NK-92 (cell line): ENCODE results near the gene RHBDL1.

ENCODE experiments used
- DNase-seq: peaks from one replicate; lab custom pipeline; 2025; ENCODE audit not compliant: unreplicated experiment; lab: John Stamatoyannopoulos, UW

The RHBDL1 gene

DNA sequence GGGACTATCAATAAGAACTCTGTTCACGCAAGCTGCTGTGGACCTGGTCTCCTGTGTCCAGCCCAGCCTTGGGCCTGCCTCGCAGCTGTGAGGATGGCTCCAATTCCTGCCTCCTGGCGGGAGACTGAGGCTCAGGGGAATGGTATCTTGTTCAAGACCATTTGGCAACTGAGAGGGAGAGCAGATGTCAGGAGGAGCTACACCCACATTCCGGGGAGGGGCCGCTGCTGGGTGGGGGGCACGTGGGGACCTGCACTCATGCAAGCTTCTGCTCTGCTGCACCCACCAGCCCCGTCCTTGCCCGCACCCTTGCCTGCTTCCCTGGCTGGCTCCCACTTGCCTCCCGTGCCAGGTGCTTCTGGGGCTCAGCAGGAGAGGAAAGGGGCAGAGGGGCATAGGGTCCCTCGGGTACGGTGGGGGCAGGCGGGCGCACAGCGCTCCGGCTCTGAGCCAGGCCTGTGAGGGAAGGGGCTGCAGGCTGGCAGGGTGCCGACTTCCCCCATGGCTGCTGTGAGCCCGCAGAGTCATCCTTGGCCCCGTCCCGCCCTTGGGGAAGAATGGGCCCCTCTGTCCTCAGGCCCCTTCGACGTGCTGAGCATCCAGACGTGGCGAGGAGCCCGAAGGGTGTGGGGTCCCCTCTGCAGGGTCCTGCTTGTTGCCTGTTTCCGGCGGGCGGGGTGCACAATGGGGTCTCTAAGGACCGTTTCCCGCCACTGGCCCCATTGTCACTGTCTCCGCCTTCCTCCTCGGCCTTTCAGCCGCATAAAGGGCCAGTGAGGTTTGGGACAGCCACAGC lies 42.2 kb downstream of the RHBDL1 start:
- no peak for DNase-seq

DNA sequence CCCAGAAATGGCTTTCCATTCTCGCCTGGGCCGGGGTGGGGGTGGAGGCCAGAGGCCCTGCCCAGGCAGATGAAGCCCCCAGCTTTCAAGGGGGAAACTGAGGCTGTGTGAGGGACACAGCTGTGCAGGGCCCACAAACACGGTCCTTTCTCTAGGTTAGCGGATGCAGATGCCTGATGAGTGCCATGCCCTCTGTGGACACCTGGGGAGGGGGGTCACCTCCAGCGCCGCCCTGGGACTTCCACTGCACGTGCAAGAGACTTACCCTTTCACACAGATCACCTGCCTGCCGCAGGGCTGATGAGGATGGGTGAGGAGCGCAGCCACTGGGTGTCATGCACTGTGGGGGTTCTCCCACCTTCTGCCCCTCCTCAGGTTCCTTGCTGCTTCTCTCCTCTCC lies 42.9 kb downstream of the RHBDL1 start:
- DNase-seq, result no peak

DNA sequence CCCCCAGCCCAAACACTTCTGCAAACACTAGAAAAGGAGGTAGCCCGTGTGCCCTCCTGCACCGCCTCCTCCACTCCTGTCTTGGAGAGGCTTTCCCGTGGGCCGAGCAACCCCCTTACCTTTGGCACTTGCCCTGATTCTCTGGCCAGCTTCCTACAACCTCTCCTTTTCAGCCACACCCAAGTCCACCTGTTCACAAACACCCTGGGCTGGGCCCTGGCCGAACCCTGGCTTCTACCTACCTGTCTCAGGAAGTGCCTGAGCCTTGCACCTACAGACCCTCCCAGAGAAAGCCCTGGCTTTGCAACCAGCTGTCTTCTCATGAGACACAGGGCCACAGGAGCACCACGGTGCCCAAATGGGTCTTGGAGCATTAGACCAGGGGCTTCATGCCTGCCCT lies 43.5 kb downstream of the RHBDL1 start:
- no peak for DNase-seq

DNA sequence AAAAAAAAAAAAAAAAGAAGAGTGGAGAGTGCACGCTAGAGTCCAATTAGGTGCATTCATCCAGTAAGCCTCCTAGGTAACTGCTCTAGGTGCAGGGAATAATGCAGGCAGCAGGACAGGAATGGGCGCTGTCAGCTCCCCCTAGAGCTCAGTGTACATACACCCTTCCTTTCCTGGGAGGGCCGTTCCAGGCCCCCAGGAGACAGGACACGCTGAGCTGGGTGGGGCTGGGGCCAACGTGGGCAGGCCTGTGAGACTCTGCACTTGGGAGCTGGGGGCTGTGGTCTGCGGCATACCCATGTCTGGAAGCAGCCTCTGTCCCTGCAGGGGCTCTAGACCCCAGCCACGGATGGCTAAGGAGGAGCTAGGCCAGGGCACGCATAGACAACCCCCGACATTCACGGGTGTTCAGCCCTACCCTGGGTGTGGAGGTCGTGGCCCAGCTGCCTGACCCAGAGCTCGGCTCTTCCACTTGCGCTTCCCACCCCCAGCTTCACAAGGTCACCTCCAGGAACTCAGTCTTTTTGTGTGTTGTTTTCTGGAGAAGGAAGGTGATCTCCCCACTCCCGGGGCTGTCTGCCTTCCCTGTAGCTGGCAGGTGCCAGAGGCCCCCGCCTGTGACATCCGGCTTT lies 44.5 kb downstream of the RHBDL1 start:
- no peak for DNase-seq

DNA sequence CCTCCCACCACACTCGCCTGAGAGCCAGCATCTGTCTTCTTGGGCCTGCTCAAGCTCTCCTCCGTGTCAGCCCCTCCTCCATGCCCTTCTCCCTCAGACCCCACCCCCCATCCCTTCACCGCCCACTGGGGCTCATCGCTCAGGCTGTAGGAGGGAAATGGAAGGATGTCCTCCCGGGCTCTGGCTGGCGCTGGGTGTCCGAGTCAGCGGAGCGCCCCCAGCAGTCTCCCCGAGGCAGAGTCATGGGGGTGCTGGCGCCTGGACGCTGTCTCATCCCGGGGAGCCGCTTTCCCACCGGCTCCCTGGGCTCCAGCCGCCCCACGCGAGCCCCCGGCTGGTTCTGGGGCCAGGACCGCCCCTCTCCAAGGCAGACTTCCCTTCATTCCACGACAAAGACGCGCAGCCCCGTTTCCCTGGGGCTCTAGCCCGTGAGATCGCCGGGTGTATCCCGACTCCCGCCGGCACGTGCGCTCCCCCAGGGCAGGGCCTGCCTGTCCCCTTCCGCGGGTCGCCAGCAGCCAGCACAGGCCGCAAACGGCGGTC lies 45.0 kb downstream of the RHBDL1 start:
- no peak for DNase-seq

DNA sequence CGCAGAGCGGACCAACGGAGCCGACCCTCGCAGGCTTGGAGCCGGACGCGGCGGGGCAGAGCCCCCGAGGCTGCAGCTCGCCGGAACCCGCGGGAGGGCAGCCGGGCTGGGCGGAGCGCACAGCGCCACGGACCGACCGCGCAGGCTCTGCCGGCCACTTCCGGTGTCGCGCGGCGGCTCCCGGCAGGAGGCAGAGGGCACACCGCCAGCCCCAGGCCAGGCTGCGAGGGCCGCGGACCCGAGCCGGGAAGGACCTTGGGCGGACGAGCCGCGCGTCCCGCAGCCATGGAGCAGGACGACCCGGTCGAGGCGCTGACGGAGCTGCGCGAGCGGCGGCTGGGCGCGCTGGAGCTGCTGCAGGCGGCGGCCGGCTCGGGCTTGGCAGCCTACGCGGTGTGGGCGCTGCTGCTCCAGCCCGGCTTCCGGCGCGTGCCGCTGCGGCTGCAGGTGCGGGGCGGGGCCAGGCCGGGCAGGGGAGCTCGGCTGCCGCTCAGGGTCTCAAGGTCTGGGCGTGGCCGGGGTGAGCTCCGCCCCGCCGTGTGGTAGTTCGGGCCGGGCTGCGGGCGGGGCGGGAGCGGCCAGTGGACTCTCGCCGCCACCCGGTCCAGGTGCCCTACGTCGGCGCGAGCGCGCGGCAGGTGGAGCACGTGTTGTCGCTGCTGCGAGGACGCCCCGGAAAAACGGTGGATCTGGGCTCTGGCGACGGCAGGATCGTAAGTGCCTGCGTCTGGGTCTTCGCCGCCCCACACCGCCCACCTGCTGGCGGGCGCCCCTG lies 45.7 kb downstream of the RHBDL1 start, which contains the start of gene ANTKMT:
Gene ANTKMT (plus strand): TSS at position 157 of the 775 bp plus-strand sequence. CDS start 129 bp downstream, at position 286.
- no peak for DNase-seq

DNA sequence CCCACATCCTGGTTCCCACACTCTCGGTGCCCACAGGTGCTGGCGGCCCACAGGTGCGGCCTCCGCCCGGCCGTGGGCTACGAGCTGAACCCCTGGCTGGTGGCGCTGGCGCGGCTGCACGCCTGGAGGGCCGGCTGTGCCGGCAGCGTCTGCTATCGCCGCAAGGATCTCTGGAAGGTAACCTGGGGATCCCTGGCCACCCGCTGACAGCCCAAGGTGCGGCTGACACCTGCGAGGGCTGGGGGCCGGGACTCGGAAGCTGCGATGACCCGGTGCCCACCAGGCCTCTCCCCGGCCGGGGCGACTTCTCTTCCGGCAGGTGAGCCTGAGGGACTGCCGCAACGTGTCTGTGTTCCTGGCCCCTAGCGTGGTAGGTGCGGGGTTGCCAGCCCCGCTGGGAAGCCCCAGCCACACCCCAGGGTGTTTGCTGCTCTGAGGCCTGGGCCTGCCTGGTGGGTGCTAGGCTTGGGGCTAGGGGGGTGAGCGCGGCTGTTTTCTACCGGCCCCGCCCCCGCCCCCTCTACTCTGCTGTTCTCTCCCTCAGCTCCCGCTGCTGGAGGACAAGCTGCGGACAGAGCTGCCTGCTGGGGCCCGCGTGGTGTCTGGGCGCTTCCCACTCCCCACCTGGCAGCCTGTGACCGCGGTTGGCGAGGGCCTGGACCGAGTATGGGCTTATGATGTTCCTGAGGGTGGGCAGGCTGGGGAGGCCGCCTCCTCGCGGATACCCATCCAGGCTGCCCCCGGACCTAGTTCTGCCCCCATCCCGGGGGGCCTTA lies 46.5 kb downstream of the RHBDL1 start:
- DNase-seq, result no peak

DNA sequence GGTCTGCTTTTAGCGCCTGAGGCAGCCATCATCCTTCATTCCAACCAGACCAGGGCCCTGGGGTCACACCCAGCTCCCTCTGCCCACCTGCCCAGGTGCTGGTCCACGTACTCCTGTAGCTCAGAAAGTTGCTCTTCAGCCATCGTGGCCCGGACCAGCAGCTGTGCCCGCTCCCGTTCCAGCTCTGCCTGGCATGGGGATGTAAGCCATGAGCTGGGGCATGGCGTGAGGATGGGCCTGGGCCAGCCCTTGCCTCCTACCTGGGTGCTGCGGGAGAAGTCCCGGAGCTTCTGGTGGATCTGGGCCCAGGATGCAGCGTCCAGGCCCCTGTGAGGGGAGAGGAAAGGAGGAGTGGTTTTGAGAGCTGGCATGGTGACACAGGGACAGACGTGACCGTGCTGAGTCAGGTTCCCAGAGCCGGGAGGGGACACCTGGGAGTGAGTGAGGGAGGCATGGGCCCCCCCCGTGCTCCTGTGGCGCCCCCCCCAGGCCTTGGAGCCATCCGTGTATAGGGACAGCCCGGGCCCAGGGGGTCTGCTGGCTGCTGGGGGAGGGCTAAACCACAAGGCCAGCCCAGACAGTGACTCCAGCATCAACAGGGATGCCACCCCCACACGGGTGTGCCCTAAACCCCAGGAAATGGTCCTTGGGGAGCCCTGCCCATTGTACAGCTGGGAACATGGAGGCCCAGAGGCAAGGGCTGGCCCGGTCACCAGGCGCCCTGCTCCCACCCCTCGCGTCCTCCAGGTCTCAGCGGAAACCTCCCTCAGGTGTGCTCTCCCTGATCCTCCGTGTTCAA lies 47.6 kb downstream of the RHBDL1 start:
- no peak for DNase-seq

DNA sequence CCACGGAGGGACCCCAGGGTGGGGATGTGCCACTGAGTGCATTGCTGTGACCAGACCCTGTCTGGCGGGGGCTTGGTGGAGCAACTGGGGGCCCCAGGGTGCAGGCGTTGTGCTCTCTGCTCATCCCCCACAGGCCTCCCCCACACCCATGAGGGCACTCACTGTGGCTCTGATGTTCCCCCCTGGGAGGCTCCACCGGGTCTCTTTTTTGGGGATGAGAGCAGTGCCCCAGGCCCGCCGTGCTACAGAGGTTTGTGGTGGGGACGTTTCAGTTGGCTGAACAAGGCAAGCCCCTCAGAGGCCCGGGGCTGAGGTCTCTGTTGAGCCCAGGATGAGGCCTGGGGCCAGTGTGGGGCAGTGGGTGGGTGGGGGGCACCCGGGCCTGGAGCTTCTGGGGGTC lies 48.2 kb downstream of the RHBDL1 start:
- DNase-seq, result no peak

DNA sequence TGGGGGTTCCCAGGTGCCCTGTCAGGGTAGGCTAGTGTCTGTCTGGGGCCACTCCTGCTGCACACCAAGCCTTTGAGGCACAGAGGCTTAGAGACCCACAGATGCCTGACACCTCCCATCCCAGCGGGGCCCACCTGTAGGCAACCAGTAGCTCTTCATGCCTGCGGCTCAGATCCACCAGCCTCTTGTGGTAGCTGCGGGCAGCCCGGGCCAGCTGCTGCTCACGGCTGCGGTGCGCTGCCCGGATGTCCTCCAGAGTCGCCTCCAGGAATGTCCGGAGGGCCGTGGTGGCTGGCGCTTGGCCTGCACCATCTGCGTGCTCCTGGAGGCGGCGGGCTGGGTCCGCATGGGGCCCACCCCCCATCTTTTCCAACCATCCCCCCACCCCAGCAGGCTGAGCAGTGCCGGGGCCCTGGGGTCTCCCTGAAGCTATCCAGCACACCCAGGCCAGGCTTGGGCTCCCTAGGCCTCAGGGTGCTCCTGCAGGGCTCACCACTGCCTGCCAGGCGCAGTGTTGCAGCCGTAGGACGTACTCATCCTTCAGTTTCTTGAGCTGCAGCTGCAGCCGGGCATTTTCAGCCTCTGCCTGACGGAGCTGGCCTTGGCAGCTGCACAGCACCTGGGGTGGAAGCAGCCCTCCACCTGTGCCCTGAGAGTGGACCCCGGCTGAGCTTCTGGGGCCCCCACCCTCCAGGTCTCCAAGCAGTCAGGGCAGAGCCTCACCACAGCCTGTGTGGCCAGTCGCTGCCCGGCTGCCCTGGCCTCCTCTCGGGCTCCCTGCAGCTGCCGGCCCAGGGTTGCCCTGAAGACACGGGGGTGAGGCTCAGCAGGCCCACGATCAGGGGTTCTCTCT lies 48.9 kb downstream of the RHBDL1 start:
- DNase-seq, result no peak

DNA sequence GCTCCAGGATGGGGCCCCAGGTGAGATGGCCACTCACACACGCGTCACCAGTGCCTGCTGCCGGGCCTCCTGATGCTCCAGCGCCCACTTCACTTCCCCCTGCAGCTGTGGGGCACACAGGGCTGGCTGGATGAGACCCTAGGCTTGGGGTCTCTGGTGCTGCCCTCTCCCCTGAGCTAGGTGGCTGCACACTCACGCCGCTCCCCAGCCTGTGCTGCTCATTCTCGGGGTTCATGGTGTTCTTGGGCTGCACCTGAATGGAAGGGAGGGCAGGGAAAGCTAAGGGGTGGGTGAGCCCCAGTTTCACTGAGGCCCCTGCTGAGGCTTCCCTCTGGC lies 49.5 kb downstream of the RHBDL1 start:
- DNase-seq, result no peak

DNA sequence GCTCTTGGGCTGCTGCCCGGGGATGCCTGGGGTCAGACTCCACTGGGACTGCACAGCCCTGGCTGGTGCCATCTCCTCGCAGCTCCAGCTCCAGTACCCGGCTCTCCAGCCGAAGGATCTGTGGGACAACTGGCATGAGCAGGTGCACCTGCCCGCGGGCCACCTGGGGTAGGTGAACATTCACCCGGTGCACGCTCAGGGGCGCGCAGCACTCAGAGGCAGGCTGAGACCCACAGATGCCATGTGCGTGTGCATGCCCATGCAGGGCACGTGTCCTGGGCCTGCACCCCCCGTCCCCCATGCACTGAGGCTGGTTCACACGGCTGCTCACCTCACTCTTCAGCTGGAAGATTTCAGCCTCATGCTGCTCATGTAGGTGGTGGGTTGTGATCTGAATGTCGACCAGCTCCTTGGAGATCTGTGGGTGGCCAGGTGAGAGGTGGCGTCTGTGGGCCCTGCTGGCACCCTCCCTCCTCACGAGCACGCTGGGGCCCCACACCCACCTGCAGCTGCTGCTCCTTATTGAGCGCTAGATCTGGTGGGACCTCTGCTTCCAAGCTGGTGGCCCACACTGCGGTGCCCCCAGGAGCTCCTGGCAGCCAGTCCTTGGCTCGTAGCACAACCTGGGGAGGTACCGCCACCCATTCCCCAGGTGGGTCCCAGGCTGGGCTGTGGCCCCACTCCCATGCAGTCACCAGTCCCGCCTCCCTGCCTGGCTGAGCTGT lies 50.2 kb downstream of the RHBDL1 start:
- no peak for DNase-seq

DNA sequence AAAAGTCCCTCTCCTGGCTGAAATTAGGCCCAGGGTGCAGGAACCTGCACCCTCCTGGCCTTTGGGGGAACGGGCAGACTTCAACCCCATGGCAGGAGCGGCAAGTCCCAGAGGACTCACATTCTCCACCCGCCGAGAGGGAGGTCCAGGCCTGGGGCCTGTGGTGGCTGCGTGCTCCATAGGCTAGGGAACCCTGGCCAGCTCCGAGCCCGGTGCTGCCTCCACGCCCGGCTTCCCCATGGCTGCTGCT lies 50.6 kb downstream of the RHBDL1 start:
- DNase-seq, result no peak

DNA sequence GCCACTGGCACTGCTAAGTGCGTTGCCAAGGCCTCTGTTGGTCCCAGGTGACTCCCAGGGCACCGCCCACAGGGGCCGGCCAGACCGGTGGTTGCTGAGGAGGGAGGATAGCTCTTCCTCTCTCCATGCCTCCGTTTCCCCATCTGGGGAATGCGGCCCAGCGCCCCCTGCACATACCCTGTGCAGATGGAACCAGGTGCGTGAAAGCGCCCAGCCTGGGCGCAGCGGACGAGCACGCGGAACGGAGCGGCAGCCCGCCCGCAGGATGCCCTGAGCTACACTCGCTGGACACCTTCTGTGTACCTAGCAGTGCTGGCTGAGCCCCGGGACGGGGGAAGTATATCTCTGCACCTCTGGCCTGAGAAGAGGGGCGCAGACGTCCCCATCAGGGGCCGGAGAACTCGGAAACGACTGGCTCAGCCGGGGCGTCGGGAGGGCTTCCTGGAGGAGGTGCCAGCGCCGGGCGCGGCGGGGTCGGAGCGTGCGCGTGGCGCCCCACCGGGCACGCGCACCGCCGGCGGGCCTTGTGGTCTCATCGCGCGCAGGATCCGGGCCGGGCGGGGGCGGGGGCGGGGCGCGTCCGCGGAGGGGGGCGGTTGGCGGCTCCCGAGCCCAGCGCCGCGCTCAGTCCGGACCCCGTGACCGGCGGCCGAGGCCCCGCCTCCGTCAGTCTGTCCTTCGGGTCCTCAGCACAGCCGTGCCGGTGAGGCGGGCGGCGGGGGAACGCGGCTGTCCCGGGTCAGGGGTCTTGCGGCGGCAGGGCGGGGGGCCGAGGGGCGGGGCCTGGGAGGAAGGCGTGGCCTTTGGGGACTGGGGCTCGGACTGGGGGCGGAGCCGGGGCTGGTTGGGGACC lies 51.2 kb downstream of the RHBDL1 start, which contains the start of the genes CCDC78 and HAGHL:
Gene CCDC78 (minus strand): TSS at position 6 of the 853 bp plus-strand sequence. CDS start 76 bp downstream, outside the sequence.
Gene HAGHL (plus strand): TSS at position 669 of the 853 bp plus-strand sequence. CDS start 404 bp downstream, outside the sequence.
- no peak for DNase-seq

DNA sequence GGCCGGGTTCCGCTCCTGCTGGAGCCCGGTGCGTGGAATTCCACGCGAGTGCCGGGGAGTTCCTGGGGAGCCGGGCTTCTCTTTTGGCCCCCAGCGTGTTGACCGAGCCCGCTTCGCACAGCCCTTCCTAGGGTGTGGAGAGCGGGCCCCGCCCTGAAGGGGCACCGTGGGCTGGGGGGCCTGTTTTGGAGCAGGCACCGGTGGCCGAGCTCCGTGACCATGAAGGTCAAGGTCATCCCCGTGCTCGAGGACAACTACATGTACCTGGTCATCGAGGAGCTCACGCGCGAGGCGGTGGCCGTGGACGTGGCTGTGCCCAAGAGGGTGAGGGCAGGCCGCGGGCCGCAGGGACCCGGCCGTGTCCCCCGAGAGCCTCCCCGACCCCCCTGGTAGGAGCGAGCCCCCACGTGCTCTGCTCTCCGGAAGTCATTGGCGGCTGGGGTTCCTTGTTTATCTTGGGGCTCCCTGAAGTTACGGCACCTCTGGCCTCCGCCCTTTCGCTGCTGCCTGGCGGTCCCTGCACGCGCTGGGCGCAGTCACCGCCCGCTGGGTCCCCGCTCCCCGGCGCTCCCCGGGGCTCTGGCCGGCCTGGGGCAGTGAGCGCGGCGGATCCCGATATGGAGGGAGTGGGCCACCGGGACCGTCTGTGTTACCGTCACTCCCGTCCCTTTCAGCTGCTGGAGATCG lies 52.0 kb downstream of the RHBDL1 start:
- no peak for DNase-seq
